NCI-H1694 treated with DMSO at 0.1 percent for 48 hours (cell line): Measurements from ENCODE around the gene CMTM3.
"Not testable (repeated sequence)": the region's sequence is repeated elsewhere in the genome, so short reads cannot be mapped to it uniquely, and the experiment has no call there.

Experiments
- DNase-seq: peaks from one replicate; lab custom pipeline; 2025; lab: John Stamatoyannopoulos, UW

CMTM3 gene

GRCh38 chr16:66609139-66609510 is 4.6 kb downstream of the CMTM3 start:
- DNase-seq, result no peak

GRCh38 chr16:66610111-66610820 is 5.8 kb downstream of the CMTM3 start:
- peak; percentile 69 for DNase-seq

DNA sequence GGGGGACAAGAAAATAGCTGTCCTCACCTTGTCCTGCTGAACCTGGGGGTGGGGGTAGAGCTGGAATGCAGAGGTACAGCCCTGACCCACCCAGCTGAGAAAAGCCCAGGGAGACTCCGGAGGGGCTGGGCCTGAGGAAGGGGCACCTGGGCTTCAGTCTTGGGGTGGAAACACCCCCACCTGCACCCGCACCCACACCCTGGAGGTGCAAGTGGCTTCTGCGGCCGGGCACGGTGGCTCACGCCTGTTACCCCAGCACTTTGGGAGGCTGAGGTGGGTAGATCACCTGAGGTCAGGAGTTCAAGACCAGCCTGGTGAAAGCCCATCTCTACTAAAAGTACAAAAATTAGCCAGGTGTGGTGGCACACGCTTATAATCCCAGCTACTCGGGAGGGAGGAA is 7.4 kb downstream of the CMTM3 start:
- not testable (repeated sequence) for DNase-seq

- DNase-seq, result no peak
Measured at GRCh38 chr16:66612422-66612821, 7.9 kb downstream of the CMTM3 start.

DNA sequence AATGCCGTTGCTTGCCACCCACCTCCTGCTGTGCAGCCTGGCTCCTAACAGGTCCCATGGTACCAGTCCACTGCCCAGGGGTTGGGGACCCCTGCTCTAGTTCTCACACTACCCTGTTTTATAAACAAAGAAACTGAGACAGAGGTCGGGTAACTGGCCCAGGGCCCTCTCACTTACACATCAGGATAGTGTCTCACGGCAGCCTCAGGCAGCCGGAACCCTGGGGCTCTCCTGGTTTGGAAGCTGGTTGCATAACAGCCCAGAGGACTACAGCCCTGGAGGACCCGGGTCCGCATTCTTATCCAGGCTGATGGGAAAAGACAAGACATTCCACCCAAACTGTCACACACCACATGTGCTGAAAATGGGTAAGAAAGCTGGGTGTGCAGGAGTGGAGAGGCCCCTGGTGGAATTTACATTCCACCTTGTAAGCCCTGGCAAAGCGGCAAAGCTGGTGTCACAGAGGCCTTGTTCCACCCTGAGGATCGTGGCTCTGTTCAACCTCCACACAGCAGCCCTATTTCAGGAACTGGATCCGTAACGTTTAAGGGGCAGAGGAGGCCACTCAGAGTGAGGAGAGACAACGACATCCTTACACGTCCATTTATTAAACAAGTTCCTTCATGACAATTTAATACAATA is 9.8 kb downstream of the CMTM3 start:
- DNase-seq, result no peak

GRCh38 chr16:66616169-66616568 is 11.7 kb downstream of the CMTM3 start:
- no peak for DNase-seq

GRCh38 chr16:66616592-66616991 is 12.1 kb downstream of the CMTM3 start:
- DNase-seq, result no peak

GRCh38 chr16:66617010-66617434 is 12.5 kb downstream of the CMTM3 start:
- no peak for DNase-seq

- no peak for DNase-seq
Measured at GRCh38 chr16:66617728-66618127, 13.2 kb downstream of the CMTM3 start.

- no peak for DNase-seq
Measured at GRCh38 chr16:66618588-66619375, 14.3 kb downstream of the CMTM3 start.

DNA sequence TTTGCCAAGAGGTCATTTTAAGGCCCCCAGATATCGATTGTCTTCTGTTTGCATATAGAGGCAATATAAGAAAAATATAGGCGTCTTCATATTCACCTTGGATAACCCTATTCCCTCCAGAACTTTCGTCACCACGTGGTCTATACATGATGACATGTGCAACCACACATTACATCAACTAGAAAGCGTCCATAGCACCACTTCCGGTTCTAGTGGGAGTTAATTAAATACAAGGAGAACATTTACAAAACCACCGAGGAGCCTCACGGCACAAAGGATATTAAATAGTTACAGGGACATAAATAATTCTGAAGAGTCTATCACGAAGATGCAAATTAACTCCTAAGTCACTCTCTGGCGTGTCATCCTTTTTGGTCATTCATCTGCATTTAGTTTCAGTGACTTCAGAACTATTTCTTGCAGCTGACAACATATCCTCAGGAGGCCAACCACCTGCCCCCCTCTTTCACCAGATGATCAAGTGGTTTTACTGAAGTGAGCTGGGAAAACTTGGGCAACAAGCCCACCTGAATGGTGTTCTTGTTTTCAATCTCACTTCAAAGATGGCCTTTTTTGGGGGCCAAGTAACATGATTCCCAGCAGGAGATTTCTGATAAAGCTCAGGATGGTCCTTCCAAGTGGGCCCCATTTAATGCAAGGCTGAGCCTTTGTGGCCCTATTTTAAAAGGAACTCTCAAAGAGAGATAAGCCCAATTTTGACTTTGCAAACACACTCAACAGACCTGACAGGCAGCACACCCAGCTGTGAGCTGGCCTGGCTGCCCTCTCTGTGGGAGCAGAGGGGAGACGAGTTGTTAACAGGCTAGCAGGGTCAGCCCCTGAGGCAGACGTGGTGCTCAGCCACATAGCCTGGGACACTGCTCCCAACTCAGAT is 15.3 kb downstream of the CMTM3 start:
- peak; percentile 2 for DNase-seq

DNA sequence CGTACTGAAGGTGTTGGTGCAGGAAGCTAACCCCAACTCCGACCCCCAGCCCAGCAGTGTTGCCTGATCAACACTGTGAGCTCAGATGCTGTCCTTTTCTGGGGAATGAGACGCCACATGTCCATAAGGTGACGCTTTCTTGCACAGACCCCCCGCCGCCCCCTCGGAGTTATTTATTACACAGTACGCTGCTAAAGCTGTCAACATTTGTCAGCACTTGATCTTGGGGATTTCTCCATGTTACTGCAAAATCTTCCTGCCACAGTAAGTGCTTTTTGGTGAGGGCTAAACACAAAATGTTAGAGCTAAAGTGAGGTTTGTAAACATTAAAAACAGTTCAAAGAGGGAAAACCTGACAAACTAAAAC is 15.9 kb downstream of the CMTM3 start:
- DNase-seq, result no peak

- DNase-seq, result no peak
Measured at GRCh38 chr16:66621973-66622372, 17.5 kb downstream of the CMTM3 start.

GRCh38 chr16:66622863-66623262 is 18.4 kb downstream of the CMTM3 start:
- DNase-seq, result no peak

DNA sequence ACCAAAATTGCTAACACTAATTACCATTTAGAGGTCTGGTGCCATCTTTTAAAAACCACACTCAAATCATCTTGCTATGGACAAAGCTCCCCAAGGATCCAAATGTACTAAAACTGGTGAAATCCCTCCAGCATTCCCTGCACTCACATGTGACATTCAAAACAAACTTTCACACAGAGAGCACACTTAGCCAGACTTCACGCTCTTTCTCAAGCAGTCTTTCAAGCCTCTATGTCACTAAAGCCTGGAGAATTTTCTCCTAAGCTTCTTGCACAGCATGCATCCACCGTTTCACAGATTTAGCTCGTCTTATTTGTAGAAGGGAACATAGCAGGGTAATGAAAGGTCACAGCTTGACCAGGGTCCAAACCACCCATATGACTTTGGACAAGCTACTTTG is 19.3 kb downstream of the CMTM3 start:
- no peak for DNase-seq

DNA sequence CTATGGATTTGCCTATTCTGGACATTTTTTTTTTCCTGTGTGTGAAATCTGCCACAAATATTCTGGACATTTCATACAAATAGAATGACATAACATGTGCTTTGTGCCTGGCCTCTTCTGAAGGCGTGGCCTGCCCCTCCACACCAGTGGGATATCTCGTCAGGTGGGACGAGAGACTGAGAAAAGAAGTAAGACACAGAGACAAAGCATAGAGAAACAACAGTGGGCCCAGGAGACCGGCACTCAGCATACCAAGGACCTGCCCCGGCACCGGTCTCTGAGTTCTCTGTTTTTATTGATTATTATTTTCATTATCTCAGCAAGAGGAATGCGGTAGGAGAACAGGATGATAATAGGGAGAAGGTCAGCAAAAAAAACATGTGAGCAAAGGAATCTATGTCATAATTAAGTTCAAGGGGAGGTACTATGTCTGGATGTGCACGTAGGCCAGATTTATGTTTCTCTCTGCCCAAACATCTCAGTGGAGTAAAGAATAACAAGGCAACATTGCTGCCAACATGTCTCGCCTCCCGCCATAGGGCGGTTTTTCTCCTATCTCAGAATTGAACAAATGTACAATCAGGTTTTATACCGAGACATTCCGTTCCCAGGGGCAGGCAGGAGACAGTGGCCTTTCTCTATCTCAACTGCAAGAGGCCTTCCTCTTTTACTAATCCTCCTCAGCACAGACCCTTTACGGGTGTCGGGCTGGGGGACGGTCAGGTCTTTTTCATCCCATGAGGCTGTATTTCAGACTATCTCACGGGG is 23.3 kb downstream of the CMTM3 start:
- DNase-seq, result not testable (repeated sequence)

- DNase-seq, result no peak
Measured at GRCh38 chr16:66629856-66630255, 25.4 kb downstream of the CMTM3 start.

DNA sequence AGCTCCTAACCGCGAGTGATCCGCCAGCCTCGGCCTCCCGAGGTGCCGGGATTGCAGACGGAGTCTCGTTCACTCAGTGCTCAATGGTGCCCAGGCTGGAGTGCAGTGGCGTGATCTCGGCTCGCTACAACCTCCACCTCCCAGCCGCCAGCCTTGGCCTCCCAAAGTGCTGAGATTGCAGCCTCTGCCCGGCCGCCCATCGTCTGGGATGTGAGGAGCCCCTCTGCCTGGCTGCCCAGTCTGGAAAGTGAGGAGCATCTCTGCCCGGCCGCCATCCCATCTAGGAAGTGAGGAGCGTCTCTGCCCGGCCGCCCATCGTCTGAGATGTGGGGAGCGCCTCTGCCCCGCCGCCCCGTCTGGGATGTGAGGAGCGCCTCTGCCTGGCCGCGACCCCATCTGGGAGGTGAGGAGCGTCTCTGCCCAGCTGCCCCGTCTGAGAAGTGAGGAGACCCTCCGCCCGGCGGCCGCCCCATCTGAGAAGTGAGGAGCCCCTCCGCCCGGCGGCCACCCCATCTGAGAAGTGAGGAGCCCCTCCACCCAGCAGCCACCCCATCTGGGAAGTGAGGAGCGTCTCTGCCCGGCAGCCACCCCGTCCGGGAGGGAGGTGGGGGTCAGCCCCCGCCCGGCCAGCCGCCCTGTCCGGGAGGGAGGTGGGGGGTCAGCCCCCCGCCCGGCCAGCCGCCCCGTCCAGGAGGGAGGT is 26.2 kb downstream of the CMTM3 start:
- DNase-seq, result not testable (repeated sequence)

DNA sequence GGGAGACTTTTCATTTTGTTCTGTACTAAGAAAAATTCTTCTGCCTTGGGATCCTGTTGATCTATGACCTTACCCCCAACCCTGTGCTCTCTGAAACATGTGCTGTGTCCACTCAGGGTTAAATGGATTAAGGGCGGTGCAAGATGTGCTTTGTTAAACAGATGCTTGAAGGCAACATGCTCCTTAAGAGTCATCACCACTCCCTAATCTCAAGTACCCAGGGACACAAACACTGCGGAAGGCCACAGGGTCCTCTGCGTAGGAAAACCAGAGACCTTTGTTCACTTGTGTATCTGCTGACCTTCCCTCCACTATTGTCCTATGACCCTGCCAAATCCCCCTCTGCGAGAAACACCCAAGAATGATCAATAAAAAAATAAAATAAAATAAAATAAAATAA is 27.1 kb downstream of the CMTM3 start:
- DNase-seq, result not testable (repeated sequence)

DNA sequence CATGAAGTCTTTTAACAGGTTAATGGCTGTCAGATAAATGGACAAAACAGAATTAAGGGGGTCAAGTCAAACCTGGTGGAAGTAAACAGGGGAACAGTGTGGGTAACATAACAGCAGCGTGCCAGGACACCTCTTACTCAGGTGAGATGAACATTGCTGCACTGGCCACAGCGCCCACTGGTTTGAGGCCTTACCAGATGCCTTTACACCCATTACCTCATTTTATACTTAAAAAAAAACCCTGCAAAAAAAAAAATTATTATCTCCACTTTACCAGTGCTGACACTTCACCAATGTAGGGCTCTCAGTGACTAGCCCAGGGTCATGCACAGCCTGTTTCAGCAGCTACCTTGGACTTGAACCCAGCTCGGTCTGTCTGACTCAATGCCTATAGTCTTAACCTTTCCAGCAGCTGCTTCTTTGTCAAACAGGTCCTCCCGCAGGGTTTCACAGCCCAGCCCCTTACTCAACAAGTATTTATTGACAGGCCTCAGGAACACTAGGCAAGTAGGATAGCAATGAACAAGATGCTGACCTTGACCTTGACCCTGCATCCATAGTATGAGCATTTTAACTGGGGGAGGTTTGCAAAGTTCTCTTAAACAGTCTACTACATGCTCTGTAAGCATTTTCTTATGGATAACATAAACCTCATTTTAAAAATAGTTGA is 30.2 kb downstream of the CMTM3 start:
- no peak for DNase-seq
